K562 (cell line): ENCODE results near the gene ZSWIM6. TPM values are rescaled to one million over a fixed set of nuclear protein-coding genes. Genes with fewer than 3 reads are reported as not detected.

Source experiments
- ATAC-seq: fragments of 200-7000 bp; cut with Tn5 transposase; 3 replicates; pipeline ENCODE4 v1.9.1; 2020; ENCODE audit warnings: moderate library complexity
- BruUV-seq: library from RNA; stranded (reverse); fragments of 400-500 nt; replicated peaks from 2 replicates; lab custom pipeline; 2021; lab: Mats Ljungman, UMichigan
- CTCF ChIA-PET: fragments of 300-600 bp; formaldehyde crosslinking; extraction: SDS; loops from one replicate; lab custom pipeline; 2021; ENCODE audit warnings: low intra/inter-chr PET ratio; lab: Yijun Ruan, JAX
- POLR2A ChIA-PET: fragments of 300-600, 350-650 bp; sonication (Branson Sonifier 250); formaldehyde crosslinking; extraction: SDS; loops from one replicate; lab custom pipeline; 2021; ENCODE audit warnings: antibody characterized with exemption, inconsistent platforms; lab: Yijun Ruan, JAX
- DNase-seq, 4 experiments: peaks; one replicate each; pipeline versions ENCODE4 v3.0.0 to v3.0.0-alpha.2; 2011 to 2018; ENCODE audit warnings: low spot score in 3 of 4, mixed read lengths in 3 of 4; ENCODE audit errors: extremely low read depth in 1 of 4
- FAIRE-seq: peaks from 2 replicates; lab custom pipeline; 2011; peaks lifted over from hg19 to GRCh38; lab: Jason Lieb, UNC
- H2AFZ ChIP-seq: 2 replicates; pipeline ENCODE4 v1.6.0; 2011; ENCODE audit warnings: low read depth, low read length, control low read depth, inconsistent platforms
- H3K27ac ChIP-seq: fragments of 200-600 bp; 3 replicates; pipeline ENCODE4 v1.8.0; 2011; ENCODE audit warnings: low read depth, mild to moderate bottlenecking, control low read depth, inconsistent platforms, low read length, moderate library complexity, mixed read lengths; ENCODE audit errors: extremely low read depth
- H3K27me3 ChIP-seq, 2 experiments: fragments of 300-600 bp in 1 of 2; 2 replicates in 1 of 2; 3 replicates in 1 of 2; pipeline versions ENCODE4 v1.6.0 to v1.8.0; 2011; ENCODE audit warnings: inconsistent platforms in 2 of 2, low read length in 2 of 2, mild to moderate bottlenecking in 1 of 2, mixed read lengths in 1 of 2, moderate library complexity in 1 of 2; ENCODE audit not compliant: control insufficient read depth in 2 of 2, insufficient read depth in 2 of 2
- H3K36me3 ChIP-seq: fragments of 300-600 bp; 3 replicates; pipeline ENCODE4 v1.8.0; 2011; ENCODE audit warnings: mild to moderate bottlenecking, low read length, inconsistent platforms; ENCODE audit not compliant: control insufficient read depth, insufficient read depth
- H3K4me1 ChIP-seq, 2 experiments: fragments of 200-600 bp in 1 of 2; replicated peaks in 1 of 2; 2 replicates in 1 of 2; 3 replicates in 1 of 2; pipeline versions ENCODE4 v1.5.1 to v1.8.0; 2011; ENCODE audit warnings: inconsistent platforms in 2 of 2, low read length in 2 of 2, mild to moderate bottlenecking in 1 of 2, mixed read lengths in 1 of 2, moderate library complexity in 1 of 2; ENCODE audit not compliant: control insufficient read depth in 2 of 2, insufficient read depth in 2 of 2
- H3K4me2 ChIP-seq: 2 replicates; pipeline ENCODE4 v1.6.1; 2011; ENCODE audit warnings: low read length, control low read depth, inconsistent platforms, mixed read lengths; ENCODE audit not compliant: insufficient read depth
- H3K4me3 ChIP-seq: fragments of 200-600 bp; sonication (generic), shearing (Covaris generic); 2 replicates; pipeline ENCODE4 v1.5.1; 2016; ENCODE audit warnings: control low read depth, inconsistent platforms
- H3K79me2 ChIP-seq: fragments of 200-600 bp; 3 replicates; pipeline ENCODE4 v1.8.0; 2011; ENCODE audit warnings: low read length, inconsistent platforms; ENCODE audit not compliant: control insufficient read depth, insufficient read depth
- H3K9ac ChIP-seq, 2 experiments: 2 replicates each; pipeline versions ENCODE4 v1.6.0 to v1.6.1; 2011; ENCODE audit warnings: low read depth in 2 of 2, low read length in 2 of 2, control low read depth in 1 of 2, inconsistent platforms in 1 of 2, mild to moderate bottlenecking in 1 of 2, mixed read lengths in 1 of 2; ENCODE audit not compliant: insufficient read depth in 1 of 2
- H3K9me1 ChIP-seq: one replicate; pipeline ENCODE4 v1.6.0; 2011; ENCODE audit warnings: inconsistent platforms, mild to moderate bottlenecking, low read length, moderate library complexity; ENCODE audit not compliant: control insufficient read depth, insufficient read depth
- H3K9me3 ChIP-seq: replicated peaks from 2 replicates; pipeline ENCODE4 v1.5.1; 2011; ENCODE audit warnings: low read depth, low read length, inconsistent platforms; ENCODE audit not compliant: control insufficient read depth, insufficient read depth
- H4K20me1 ChIP-seq: replicated peaks from 2 replicates; pipeline ENCODE4 v1.6.1; 2011; ENCODE audit warnings: low read length, inconsistent platforms, mixed read lengths; ENCODE audit not compliant: control insufficient read depth, insufficient read depth
- E2F6 ChIP-seq, 2 experiments: IDR thresholded peaks; 2 replicates each; pipeline ENCODE4 v1.6.1; 2011; ENCODE audit warnings: borderline replicate concordance in 1 of 2, control low read depth in 1 of 2, low read depth in 1 of 2, low read length in 1 of 2, mild to moderate bottlenecking in 1 of 2, mixed read lengths in 1 of 2, moderate library complexity in 1 of 2; ENCODE audit not compliant: insufficient read depth in 1 of 2, insufficient read length in 1 of 2, poor library complexity in 1 of 2, severe bottlenecking in 1 of 2; ENCODE audit errors: extremely low read depth in 1 of 2
- E2F8 ChIP-seq: fragments of 450-650 bp; IDR thresholded peaks from 2 replicates; pipeline ENCODE4 v1.7.1; 2018; ENCODE audit warnings: mild to moderate bottlenecking, low read depth; ENCODE audit not compliant: partially characterized antibody
- POLR2H ChIP-seq: IDR thresholded peaks from 2 replicates; pipeline ENCODE4 v1.6.1; 2016; ENCODE audit warnings: missing genetic modification characterization, low read depth, mild to moderate bottlenecking, control low read depth, missing compliant biosample characterization, moderate library complexity
- TFE3 ChIP-seq: fragments of 450-650 bp; formaldehyde crosslinking; IDR thresholded peaks from 2 replicates; pipeline ENCODE4 v1.4.0; 2020; ENCODE audit warnings: mild to moderate bottlenecking, mixed read lengths
- ZNF347 ChIP-seq: fragments of 450-650 bp; formaldehyde crosslinking; IDR thresholded peaks from 2 replicates; pipeline ENCODE4 v1.4.0; 2020; ENCODE audit warnings: low read depth, mild to moderate bottlenecking, moderate library complexity
- ZNF655 ChIP-seq: fragments of 250-450 bp; sonication (Bioruptor Pico); IDR thresholded peaks from 2 replicates; pipeline ENCODE4 v1.5.0; 2021
- ZNF695 ChIP-seq: fragments of 450-650 bp; formaldehyde crosslinking; IDR thresholded peaks from 2 replicates; pipeline ENCODE4 v1.4.0; 2020; ENCODE audit warnings: mild to moderate bottlenecking, moderate library complexity
- WGBS: fragments of 100-300 bp; shearing (Covaris generic); methylation state at CpG from one replicate; pipeline ENCODE4 v1.1.6; 2016; ENCODE audit warnings: low coverage, mixed read lengths; ENCODE audit not compliant: insufficient coverage; ENCODE audit errors: missing lambda C conversion rate; 5-methylcytosine and 5-hydroxymethylcytosine counted together
- in situ Hi-C: fragments of 300-500 bp; cut with MboI; formaldehyde crosslinking; loops from 4 replicates; pipeline ENCODE4 v1.15.0; 2018; ENCODE audit warnings: inconsistent platforms, mixed read lengths
- intact Hi-C: fragments of 100-400 bp; cut with micrococcal nuclease; formaldehyde crosslinking; loops from 2 replicates; pipeline ENCODE4 v1.14.2; 2022
- polyA plus RNA-seq, 8 experiments: library from polyadenylated mRNA; depleted of rRNA in 4 of 8; stranded (reverse) in 5 of 8; unstranded in 3 of 8; fragments of >200 nt; fragmentation: Nextera tagmentation in 2 of 8; fragmentation: Illumina TruSeq in 1 of 8; extraction: Ambion mirVana in 2 of 8; extraction: Trizol in 1 of 8; gene quantifications; 2 replicates each; pipeline versions ENCODE4 v1.2.1 to v1.2.3, GENCODE V29; 2011 to 2014; ENCODE audit warnings: inconsistent platforms in 1 of 8, missing spikeins in 1 of 8
- total RNA-seq, 7 experiments: library from RNA; depleted of rRNA in 6 of 7; stranded (reverse); fragments of >200 nt in 6 of 7; fragmentation: Illumina TruSeq in 2 of 7; extraction: Trizol in 2 of 7; gene quantifications; 2 replicates each; pipeline versions ENCODE4 v1.2.1 to v1.2.3, GENCODE V29; 2011 to 2021; ENCODE audit warnings: low replicate concordance in 1 of 7

The ZSWIM6 gene
- total and polyA plus RNA-seq, 9 of the 15 experiments (the other 6 are each of a cell fraction or from before 2014, with no cell fraction given): 0.81 to 3.2 (median 2.0) TPM

GRCh38 chr5:61414806-61415205 is 82.7 kb downstream of the ZSWIM6 start:
- intact Hi-C loops (no loop called here), in situ Hi-C loops (no loop called here)
- no peak overlapping the region for H3K4me2 ChIP-seq
- no peaks in the 10 kb centered on the region for H3K79me2 ChIP-seq
- ATAC-seq (no peak), DNase-seq (no peak), FAIRE-seq (no peak)
- peaks cover 5 to 7% of the 10 kb centered on the region in 2 experiments; a peak in 2 of 5 replicates for H3K27me3 ChIP-seq
- TF ChIP-seq ZNF347 (CRISPR knock-in tag): no peak
- POLR2A ChIA-PET: no interaction called here
- no TSS peak for BruUV-seq
- CTCF ChIA-PET: no interaction called here
- H3K36me3 ChIP-seq: no peaks in the 10 kb centered on the region
- no peak overlapping the region for H3K4me3 ChIP-seq
- 22% methylated on average over 6 of the region's 6 CpGs for WGBS
- no peaks in the 10 kb centered on the region for H3K9me3 ChIP-seq
- peaks cover 3% of the 10 kb centered on the region; the same call in 1 of the 2 replicates for H4K20me1 ChIP-seq
- H3K27ac ChIP-seq: no peak overlapping the region
- 0 out of 5 replicates have a peak, but pooled peaks cover 0 to 2% of the 10 kb centered on the region in 2 experiments for H3K4me1 ChIP-seq
- no peak overlapping the region for H2AFZ ChIP-seq
- H3K9me1 ChIP-seq: no peaks in the 10 kb centered on the region
- H3K9ac ChIP-seq: no peak overlapping the region

- peaks cover 3% of the 10 kb centered on the region; the same call in 1 of the 2 replicates for H4K20me1 ChIP-seq
- FAIRE-seq: no peak
- no peak overlapping the region for H3K4me2 ChIP-seq
- intact Hi-C loops: no loop called here
- no peak overlapping the region for H3K4me3 ChIP-seq
- H3K36me3 ChIP-seq: no peaks in the 10 kb centered on the region
- no peaks in the 10 kb centered on the region for H3K9me1 ChIP-seq
- H3K9me3 ChIP-seq: no peaks in the 10 kb centered on the region
- TF ChIP-seq ZNF695 (CRISPR knock-in tag) (no peak), E2F8 (no peak), TFE3 (CRISPR knock-in tag) (no peak), POLR2H (tag) (no peak), ZNF655 (no peak), E2F6 (IDR thresholded peaks at IDR 0.05; ENCODE audit: borderline replicate concordance in 1 of 2, extremely low read depth in 1 of 2, insufficient read depth in 1 of 2, insufficient read length in 1 of 2, low read depth in 1 of 2, low read length in 1 of 2, poor library complexity in 1 of 2, severe bottlenecking in 1 of 2) (no peak)
- TF ChIP-seq, all 486 proteins: peak for 0
- Histone ChIP-seq H2AFZ (no peak overlapping the region), H3K27me3 (peaks cover 5 to 7% of the 10 kb centered on the region in 2 experiments; a peak in 2 of 5 replicates), H3K9ac (no peak overlapping the region), H3K27ac (no peak overlapping the region), H3K79me2 (no peaks in the 10 kb centered on the region), H3K4me1 (no peaks in the 10 kb centered on the region)
- in situ Hi-C loops: no loop called here
- BruUV-seq: no TSS peak
- no peak for ATAC-seq
- ChIA-PET CTCF (no interaction called here), POLR2A (no interaction called here)
- 3% methylated on average over 5 of the region's 5 CpGs for WGBS
- DNase-seq: no peak
These were observed 84.0 kb downstream of the ZSWIM6 start for GRCh38 chr5:61416010-61416409.
